RWPE1 (cell line): Measurements from ENCODE around the gene ARSK.

Source experiments
- CTCF ChIA-PET: fragments of 350-600 bp; sonication (Branson Sonifier 250); formaldehyde crosslinking; extraction: SDS; loops from one replicate; lab custom pipeline; 2021; lab: Yijun Ruan, JAX
- POLR2A ChIA-PET: fragments of 400-600 bp; formaldehyde crosslinking; extraction: SDS; loops from one replicate; lab custom pipeline; 2020; ENCODE audit warnings: antibody characterized with exemption; ENCODE audit not compliant: low non-redundant PET; lab: Yijun Ruan, JAX
- DNase-seq: peaks from one replicate; pipeline ENCODE4 v3.0.0; 2012; ENCODE audit warnings: low spot score
- H3K27ac ChIP-seq: fragments of 450-650 bp; 2 replicates; pipeline ENCODE4 v1.5.1; 2017
- TF ChIP-seq, protein P1 (sequence below): fragments of 450-650 bp; conservative IDR thresholded peaks from 2 replicates; pipeline ENCODE4 v1.5.1; 2017; ENCODE audit warnings: low read depth, mild to moderate bottlenecking

Gene ARSK

DNA sequence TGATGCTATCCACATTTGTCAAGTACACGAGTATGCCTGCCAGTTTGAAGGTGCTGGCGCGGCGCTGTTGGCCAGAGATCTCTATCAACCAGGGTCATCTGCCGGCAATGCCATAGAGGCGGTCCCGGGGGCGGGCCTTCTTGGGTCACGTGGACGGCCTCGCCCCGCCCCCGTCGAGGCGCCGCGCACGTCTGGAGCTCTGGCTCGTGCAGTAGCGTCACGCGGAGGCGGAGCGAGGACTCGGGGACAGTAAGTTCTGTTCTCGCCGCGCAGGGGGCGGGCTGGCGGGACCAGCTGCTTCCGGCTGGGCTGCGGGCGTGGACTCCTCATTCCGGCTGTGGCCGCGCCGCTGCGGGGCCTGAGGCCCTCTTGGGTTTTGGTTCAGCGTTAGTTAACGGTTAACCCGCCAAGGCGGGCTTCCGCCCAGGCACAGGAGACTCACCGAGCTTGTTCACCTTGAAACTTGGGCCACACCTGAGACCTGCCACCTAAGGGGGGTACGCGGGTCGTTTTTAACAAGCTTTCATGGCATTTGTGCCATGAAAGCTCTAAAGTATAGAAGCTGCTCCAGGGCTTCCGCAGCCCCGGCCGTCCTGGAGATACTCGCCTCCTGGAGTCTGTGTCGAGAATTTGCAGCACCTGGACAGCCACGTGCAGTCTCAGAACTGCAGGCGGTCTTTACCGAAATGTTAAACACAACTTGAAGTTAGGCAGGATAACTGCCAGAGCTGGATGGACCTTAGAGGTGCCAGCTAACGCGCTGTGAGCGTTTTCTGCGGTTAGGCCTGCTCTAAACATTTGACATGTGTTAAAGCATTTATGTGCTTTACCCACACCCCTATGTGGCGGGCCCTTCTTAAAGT, 91.9 kb downstream of the ARSK start, which contains the start of gene RFESD:
RFESD (plus strand) TSS at position 209 of the 863 bp plus-strand sequence. CDS start 5,495 bp downstream, outside the sequence.
- ChIA-PET POLR2A (interaction anchor here (0.7 kb wide), 1 partner anchor 84 kb away, joined by 6 read pairs; the partner anchor contains the start of gene RHOBTB3), CTCF (interaction anchor here (0.6 to 1.2 kb wide), 9 partner anchors 17 to 743 kb away, joined by 3 to 5 read pairs (median 4); no protein-coding TSS in a partner anchor)
- DNase-seq, result peak; percentile 96
- H3K27ac ChIP-seq, result peak within 1 kb of the TSS; percentile 92
- TF ChIP-seq, protein P1, sequence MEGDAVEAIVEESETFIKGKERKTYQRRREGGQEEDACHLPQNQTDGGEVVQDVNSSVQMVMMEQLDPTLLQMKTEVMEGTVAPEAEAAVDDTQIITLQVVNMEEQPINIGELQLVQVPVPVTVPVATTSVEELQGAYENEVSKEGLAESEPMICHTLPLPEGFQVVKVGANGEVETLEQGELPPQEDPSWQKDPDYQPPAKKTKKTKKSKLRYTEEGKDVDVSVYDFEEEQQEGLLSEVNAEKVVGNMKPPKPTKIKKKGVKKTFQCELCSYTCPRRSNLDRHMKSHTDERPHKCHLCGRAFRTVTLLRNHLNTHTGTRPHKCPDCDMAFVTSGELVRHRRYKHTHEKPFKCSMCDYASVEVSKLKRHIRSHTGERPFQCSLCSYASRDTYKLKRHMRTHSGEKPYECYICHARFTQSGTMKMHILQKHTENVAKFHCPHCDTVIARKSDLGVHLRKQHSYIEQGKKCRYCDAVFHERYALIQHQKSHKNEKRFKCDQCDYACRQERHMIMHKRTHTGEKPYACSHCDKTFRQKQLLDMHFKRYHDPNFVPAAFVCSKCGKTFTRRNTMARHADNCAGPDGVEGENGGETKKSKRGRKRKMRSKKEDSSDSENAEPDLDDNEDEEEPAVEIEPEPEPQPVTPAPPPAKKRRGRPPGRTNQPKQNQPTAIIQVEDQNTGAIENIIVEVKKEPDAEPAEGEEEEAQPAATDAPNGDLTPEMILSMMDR, result peak; percentile 18

DNA sequence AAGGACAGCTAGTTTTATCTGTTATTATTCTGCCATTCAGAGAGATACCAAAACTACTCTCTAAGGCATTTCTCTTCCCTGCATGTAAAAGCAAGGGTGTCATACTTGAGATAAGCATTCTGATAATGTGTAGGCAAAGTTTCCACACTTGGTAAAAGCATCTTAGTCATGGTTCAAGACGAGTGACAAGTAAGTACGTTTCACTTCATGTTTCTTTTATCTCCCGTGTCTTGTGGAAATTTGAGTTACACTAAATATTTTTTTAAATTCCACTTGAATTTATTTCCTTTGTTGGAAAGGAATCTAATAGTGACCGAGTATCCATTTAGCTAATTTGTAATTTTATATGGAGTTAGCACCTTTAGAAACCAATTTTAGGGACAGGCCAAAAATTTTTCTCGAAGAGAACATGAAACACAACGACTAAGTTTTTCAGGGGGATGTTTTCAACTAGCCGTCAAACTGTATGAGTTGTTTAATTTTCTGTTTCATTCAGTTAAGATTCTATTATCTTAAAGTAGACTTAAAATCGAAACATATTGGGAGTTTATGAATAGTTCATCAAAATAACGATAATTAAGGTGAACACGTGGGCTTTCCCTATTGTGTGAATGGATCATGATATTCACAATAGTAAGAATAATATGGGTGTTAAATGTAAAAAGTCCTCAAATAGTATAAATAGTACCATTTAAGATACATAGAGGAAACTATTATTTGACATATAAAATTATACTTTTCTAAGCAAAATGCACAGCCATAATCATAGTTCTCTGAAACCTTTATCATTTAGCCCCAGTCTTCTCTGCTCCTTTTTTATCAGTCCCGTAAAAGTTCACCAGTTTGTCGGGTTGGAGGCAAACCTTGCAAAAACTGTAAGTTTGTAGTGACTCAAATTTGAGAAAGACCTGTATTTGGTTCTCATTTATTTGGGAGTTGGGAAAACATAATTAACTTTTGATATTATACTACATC, 93.3 kb downstream of the ARSK start:
- ChIA-PET CTCF (no interaction called here), POLR2A (no interaction called here)
- TF ChIP-seq, protein P1, result no peak
- H3K27ac ChIP-seq, result no peak overlapping the region
- DNase-seq, result no peak

DNA sequence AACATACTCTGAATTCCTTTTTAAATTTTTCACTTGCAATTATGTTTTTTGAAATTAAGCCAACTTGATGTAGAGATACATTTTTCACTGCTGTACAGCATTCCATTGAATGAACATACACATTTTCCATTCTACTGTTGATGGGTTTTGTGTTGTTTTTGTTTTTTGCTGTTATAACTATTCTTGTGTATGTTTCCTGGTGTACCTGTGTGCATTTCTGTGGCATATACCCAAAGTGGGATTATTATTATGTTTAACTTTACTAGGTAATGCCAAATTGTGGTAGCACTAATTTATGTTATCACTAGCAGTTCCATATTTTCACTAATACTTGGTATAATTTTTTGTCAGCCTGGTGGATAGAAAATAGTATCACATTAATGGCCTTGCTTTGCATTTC, 94.4 kb downstream of the ARSK start:
- CTCF ChIA-PET, result no interaction called here
- H3K27ac ChIP-seq, result no peak overlapping the region
- no peak for DNase-seq
- POLR2A ChIA-PET, result no interaction called here
- TF ChIP-seq, protein P1, result no peak

DNA sequence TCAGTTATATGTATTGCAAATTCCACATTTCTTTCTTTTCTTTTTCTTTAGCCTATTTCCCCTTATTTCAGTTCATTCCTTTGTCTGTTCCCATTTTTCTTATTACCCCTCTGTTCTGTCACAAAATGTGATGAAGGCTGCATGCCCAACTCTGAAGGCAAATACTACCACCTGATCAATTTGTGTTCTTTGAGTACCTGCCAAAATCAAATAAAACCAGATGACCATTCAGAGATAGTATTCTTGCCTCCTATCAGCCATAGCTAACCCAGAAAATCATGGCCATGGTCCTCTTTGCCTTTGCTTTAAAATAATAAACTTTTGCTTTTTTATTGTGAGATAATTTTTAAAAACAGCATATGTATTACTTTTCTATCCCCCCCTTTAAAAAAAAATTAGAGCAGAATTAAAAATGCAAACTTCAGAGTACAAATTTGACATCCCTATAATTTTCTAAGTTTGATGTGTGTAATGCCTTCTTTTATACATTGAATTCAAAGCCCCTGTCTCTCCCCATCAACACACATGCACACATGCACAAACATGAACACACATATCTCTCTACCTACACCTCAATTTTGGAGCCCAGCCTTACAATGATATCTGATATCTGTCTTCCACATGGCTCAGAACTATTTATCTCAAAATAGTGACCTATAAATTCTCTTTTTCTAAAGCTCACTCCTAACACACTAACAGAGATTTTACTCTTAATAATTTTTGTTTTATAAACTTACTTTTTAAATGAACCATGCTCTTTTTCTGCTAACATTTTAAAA, 95.1 kb downstream of the ARSK start:
- ChIA-PET CTCF (interaction anchor here (0.7 to 1.8 kb wide), 2 partner anchors 48 to 131 kb away, joined by 3 to 6 read pairs; no protein-coding TSS in a partner anchor), POLR2A (no interaction called here)
- TF ChIP-seq, protein P1, result no peak
- no peak for DNase-seq
- H3K27ac ChIP-seq, result no peak overlapping the region

DNA sequence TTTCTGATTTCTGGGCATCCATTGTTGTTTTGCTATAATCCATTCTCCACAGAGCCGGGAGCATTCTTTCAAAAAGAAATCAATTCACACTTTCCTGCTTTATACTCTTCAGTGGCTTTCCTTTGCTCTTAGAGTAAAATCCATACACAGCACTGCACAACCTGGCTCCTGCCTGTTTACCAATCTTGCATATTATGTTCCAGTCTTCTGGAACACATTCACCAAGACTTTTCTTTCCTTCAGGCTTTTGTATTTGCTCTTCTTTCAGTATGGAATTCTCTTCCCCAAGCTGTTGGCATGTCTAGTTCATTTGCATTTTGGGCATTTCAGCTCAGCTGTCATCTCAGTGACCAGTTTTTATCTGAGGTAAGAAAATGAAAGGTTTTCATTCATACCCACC, 97.9 kb downstream of the ARSK start:
- no peak overlapping the region for H3K27ac ChIP-seq
- DNase-seq, result no peak
- CTCF ChIA-PET, result interaction anchor here (2.4 kb wide), 1 partner anchor 11 kb away, joined by 10 read pairs; no protein-coding TSS in a partner anchor
- TF ChIP-seq, protein P1, result no peak
- POLR2A ChIA-PET, result no interaction called here
